MCF 10A (cell line): ENCODE results near the gene SND1. TPM values are rescaled to one million over a fixed set of nuclear protein-coding genes. Genes with fewer than 3 reads are reported as not detected.

ENCODE experiments used
- BruUV-seq: library from RNA; stranded (reverse); fragments of 400-500 nt; replicated peaks from 2 replicates; lab custom pipeline; 2021; lab: Mats Ljungman, UMichigan
- CTCF ChIA-PET: fragments of 300-600 bp; sonication (Branson Sonifier 250); formaldehyde crosslinking; extraction: SDS; loops from one replicate; lab custom pipeline; 2021; ENCODE audit warnings: antibody characterized with exemption, inconsistent platforms; lab: Yijun Ruan, JAX
- POLR2A ChIA-PET: fragments of 300-600, 350-650 bp; sonication (Branson Sonifier 250); formaldehyde crosslinking; extraction: SDS; loops from one replicate; lab custom pipeline; 2020; ENCODE audit warnings: antibody characterized with exemption, inconsistent platforms; lab: Yijun Ruan, JAX
- DNase-seq: peaks from one replicate; pipeline ENCODE4 v3.0.0-alpha.2; 2018; ENCODE audit not compliant: unreplicated experiment
- H3K27ac Mint-ChIP-seq: one replicate; pipeline ENCODE4 v1.8.0; 2022; ENCODE audit warnings: mild to moderate bottlenecking, low read depth, mixed read lengths; ENCODE audit not compliant: unreplicated experiment
- H3K27me3 Mint-ChIP-seq: one replicate; pipeline ENCODE4 v1.8.0; 2022; ENCODE audit warnings: mixed read lengths; ENCODE audit not compliant: insufficient read depth, unreplicated experiment
- H3K36me3 Mint-ChIP-seq: one replicate; pipeline ENCODE4 v1.8.0; 2022; ENCODE audit warnings: mild to moderate bottlenecking, moderate library complexity, mixed read lengths; ENCODE audit not compliant: insufficient read depth, unreplicated experiment
- H3K4me1 Mint-ChIP-seq: one replicate; pipeline ENCODE4 v1.8.0; 2022; ENCODE audit warnings: mixed read lengths; ENCODE audit not compliant: insufficient read depth, unreplicated experiment
- H3K4me3 Mint-ChIP-seq: one replicate; pipeline ENCODE4 v1.8.0; 2022; ENCODE audit warnings: mild to moderate bottlenecking, moderate library complexity, mixed read lengths; ENCODE audit not compliant: unreplicated experiment
- H3K9me3 Mint-ChIP-seq: one replicate; pipeline ENCODE4 v1.8.0; 2022; ENCODE audit warnings: mixed read lengths; ENCODE audit not compliant: unreplicated experiment
- intact Hi-C: fragments of 100-400 bp; cut with micrococcal nuclease; formaldehyde crosslinking; loops from 2 replicates; pipeline ENCODE4 v1.14.1; 2022
- total RNA-seq: library from RNA; stranded (reverse); gene quantifications from 2 replicates; pipeline ENCODE4 v1.2.3, GENCODE V29; 2022
- TF ChIP-seq, protein P1 (sequence below): fragments of 200-600 bp; IDR thresholded peaks from one replicate; pipeline ENCODE4 v1.8.0; 2022; ENCODE audit warnings: antibody characterized with exemption, mild to moderate bottlenecking; ENCODE audit not compliant: unreplicated experiment

SND1 gene
- total RNA-seq, 1 experiment from 2014 or later, result 297 TPM

- peaks cover 31% of the 10 kb centered on the region for H3K36me3 Mint-ChIP-seq
- H3K27me3 Mint-ChIP-seq, result no peaks in the 10 kb centered on the region
- H3K4me1 Mint-ChIP-seq, result no peaks in the 10 kb centered on the region
- H3K27ac Mint-ChIP-seq, result no peak overlapping the region
- H3K4me3 Mint-ChIP-seq, result no peak overlapping the region
- ChIA-PET CTCF (no interaction called here), POLR2A (interaction anchor here (1.4 kb wide), 1 partner anchor 10 kb away, joined by 4 read pairs; no protein-coding TSS in a partner anchor)
- no peak for DNase-seq
- BruUV-seq, result no TSS peak
- TF ChIP-seq, protein P1, sequence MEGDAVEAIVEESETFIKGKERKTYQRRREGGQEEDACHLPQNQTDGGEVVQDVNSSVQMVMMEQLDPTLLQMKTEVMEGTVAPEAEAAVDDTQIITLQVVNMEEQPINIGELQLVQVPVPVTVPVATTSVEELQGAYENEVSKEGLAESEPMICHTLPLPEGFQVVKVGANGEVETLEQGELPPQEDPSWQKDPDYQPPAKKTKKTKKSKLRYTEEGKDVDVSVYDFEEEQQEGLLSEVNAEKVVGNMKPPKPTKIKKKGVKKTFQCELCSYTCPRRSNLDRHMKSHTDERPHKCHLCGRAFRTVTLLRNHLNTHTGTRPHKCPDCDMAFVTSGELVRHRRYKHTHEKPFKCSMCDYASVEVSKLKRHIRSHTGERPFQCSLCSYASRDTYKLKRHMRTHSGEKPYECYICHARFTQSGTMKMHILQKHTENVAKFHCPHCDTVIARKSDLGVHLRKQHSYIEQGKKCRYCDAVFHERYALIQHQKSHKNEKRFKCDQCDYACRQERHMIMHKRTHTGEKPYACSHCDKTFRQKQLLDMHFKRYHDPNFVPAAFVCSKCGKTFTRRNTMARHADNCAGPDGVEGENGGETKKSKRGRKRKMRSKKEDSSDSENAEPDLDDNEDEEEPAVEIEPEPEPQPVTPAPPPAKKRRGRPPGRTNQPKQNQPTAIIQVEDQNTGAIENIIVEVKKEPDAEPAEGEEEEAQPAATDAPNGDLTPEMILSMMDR, result no peak
- intact Hi-C loops, result no loop called here
- no peaks in the 10 kb centered on the region for H3K9me3 Mint-ChIP-seq
Measured at GRCh38 chr7:127948312-127948711, 296.3 kb downstream of the SND1 start.

DNA sequence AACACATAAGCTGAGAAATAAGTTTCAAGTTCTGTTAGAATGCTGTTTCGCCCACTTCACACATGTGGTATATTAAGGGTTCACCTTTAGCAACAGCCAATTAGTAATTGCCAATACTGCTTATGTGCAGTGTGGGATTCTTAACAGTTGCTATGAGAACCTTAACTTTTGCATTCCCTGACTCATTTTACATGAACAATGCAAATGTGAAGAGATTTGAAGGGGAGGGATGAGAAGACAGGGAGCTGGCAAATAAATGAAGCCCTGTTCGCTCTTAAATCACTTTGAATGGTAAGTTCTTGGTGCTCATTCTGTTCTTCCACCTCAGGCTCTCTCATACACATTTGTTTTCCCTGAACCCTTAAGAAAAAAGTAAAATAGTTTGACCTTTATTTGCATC is 296.9 kb downstream of the SND1 start:
- TF ChIP-seq, protein P1, result no peak
- ChIA-PET POLR2A (interaction anchor here (0.6 to 1.4 kb wide), 3 partner anchors 9 to 29 kb away, joined by 3 to 4 read pairs (median 3); no protein-coding TSS in a partner anchor), CTCF (interaction anchor here (0.6 to 0.8 kb wide), 2 partner anchors 19 to 269 kb away, joined by 3 read pairs; no protein-coding TSS in a partner anchor)
- H3K4me3 Mint-ChIP-seq, result no peak overlapping the region
- H3K27me3 Mint-ChIP-seq, result no peaks in the 10 kb centered on the region
- intact Hi-C loops, result no loop called here
- no peaks in the 10 kb centered on the region for H3K9me3 Mint-ChIP-seq
- H3K27ac Mint-ChIP-seq, result no peak overlapping the region
- no TSS peak for BruUV-seq
- peaks cover 31% of the 10 kb centered on the region for H3K36me3 Mint-ChIP-seq
- DNase-seq, result no peak
- no peaks in the 10 kb centered on the region for H3K4me1 Mint-ChIP-seq

DNA sequence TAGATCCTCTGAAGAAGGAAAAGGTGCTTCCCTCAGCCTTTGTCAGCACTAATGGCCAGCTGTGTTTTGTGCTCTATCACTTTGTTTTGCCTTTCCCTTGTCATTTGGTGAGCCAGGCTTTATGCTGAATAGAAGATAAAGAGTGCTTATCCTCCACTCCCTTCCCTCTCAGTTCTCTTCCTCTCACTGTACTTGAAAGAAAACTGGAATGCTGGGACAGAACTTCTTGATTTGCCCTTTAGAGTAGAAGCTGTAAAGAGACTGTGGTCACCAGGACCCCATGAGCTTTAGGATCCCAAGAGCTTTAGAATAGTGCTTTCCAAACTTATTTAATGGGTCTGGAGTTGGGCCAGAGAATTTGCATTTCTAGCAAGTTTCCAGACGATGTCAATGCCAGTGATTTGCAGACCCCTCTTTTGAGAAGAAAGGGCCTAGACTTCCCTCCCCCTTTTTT is 297.8 kb downstream of the SND1 start:
- H3K9me3 Mint-ChIP-seq, result no peaks in the 10 kb centered on the region
- POLR2A ChIA-PET, result interaction anchor here (0.7 to 1.4 kb wide), 2 partner anchors 8 to 17 kb away, joined by 3 to 4 read pairs; no protein-coding TSS in a partner anchor
- H3K27ac Mint-ChIP-seq, result peak overlapping the region; percentile 22
- TF ChIP-seq, protein P1, result no peak
- H3K4me1 Mint-ChIP-seq, result no peaks in the 10 kb centered on the region
- H3K27me3 Mint-ChIP-seq, result no peaks in the 10 kb centered on the region
- intact Hi-C loops, result no loop called here
- H3K4me3 Mint-ChIP-seq, result no peak overlapping the region
- BruUV-seq, result no TSS peak
- no peak for DNase-seq
- CTCF ChIA-PET, result interaction anchor here (0.8 kb wide), 1 partner anchor 18 kb away, joined by 3 read pairs; no protein-coding TSS in a partner anchor
- H3K36me3 Mint-ChIP-seq, result peaks cover 29% of the 10 kb centered on the region

DNA sequence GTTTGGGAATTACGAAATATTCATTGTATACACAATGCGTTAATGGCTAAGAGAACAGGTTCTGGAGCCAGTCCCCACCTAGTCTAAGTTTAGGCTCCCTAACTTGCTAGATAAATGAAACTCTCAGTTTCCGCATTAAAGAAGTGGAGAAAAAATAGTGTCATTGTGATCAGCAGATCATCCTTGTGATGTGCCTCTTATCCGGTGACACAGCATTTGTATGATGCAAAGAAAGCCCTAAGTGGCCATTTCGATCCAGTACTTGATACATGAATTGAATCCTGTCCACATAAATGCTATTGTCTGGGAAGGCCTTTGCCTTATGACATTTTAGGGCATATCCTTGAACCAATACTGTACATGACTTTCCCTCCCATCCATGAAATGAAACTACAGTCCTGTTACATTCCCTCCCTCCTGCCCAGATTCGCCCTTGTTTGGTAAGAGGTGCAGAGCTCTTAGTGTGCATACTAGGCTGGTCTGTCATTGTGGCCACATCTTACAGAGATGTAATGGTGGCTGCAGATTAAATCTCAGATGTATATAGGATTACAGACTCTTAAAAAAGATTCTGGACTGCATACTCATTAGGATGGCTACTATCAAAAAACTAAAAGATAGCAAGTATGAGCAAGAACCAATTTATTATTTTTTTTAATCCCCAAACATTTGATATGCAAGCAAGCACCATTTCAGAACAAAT is 298.4 kb downstream of the SND1 start:
- Mint-ChIP-seq H3K9me3 (no peaks in the 10 kb centered on the region), H3K27ac (no peak overlapping the region), H3K4me1 (no peaks in the 10 kb centered on the region), H3K36me3 (peaks cover 25% of the 10 kb centered on the region), H3K4me3 (no peak overlapping the region), H3K27me3 (no peaks in the 10 kb centered on the region)
- intact Hi-C loops, result no loop called here
- POLR2A ChIA-PET, result interaction anchor here (0.7 kb wide), 1 partner anchor 16 kb away, joined by 3 read pairs; no protein-coding TSS in a partner anchor
- no peak for DNase-seq
- no TSS peak for BruUV-seq
- TF ChIP-seq, protein P1, result no peak
- CTCF ChIA-PET, result no interaction called here
